Pancreas (tissue), 10 donors: ENCODE results near the gene SNX24. TPM values are rescaled to one million over a fixed set of nuclear protein-coding genes. Genes with fewer than 3 reads are reported as not detected.

Experiments used
- ATAC-seq, 4 donors: fragments of 200-7000 bp; cut with Tn5 transposase; one replicate each; pipeline versions ENCODE4 v1.8.0 to v1.9.1; 2020; ENCODE audit warnings: mild to moderate bottlenecking in 4 of 4, moderate library complexity in 4 of 4
- DNase-seq, 6 donors: peaks; one replicate each; pipeline ENCODE4 v3.0.0-alpha.2; 2020
- FAIRE-seq: peaks from 2 replicates; lab custom pipeline; 2012; peaks lifted over from hg19 to GRCh38; lab: Jason Lieb, UNC
- H3K27ac ChIP-seq, 4 donors: fragments of 200-600 bp; sonication (generic); 1 replicate in 3 of 4; 2 replicates in 1 of 4; pipeline versions ENCODE4 v1.5.0 to v1.8.0; 2020
- H3K27me3 ChIP-seq, 4 donors: fragments of 200-600 bp; one replicate each; pipeline ENCODE4 v1.8.0; 2021
- H3K36me3 ChIP-seq, 3 donors: fragments of 200-600 bp; sonication (generic) in 1 of 3; one replicate each; pipeline versions ENCODE4 v1.5.0 to v1.8.0; 2020 to 2021
- H3K4me1 ChIP-seq, 3 donors: fragments of 200-600 bp; one replicate each; pipeline ENCODE4 v1.8.0; 2021
- H3K4me3 ChIP-seq, 4 donors: fragments of 200-600 bp; sonication (generic) in 2 of 4; one replicate each; pipeline versions ENCODE4 v1.5.0 to v1.8.0; 2020 to 2021
- H3K9me3 ChIP-seq, 4 donors: fragments of 200-600 bp; one replicate each; pipeline ENCODE4 v1.8.0; 2021
- WGBS, 2 donors: extraction: QIAGEN DNeasy Blood & Tissue Kit; methylation state at CpG; one replicate each; pipeline ENCODE4 v1.1.7; 2013; 5-methylcytosine and 5-hydroxymethylcytosine counted together
- intact Hi-C, 3 donors: fragments of 100-400 bp; cut with DNase I; formaldehyde crosslinking; loops; one replicate each; pipeline versions ENCODE4 v1.11.1 to v1.14.2; 2022
- polyA plus RNA-seq, 2 donors: library from polyadenylated mRNA; stranded (reverse); fragments of 200-250 nt; gene quantifications; one replicate each; pipeline ENCODE4 v1.2.3, GENCODE V29; 2013
- total RNA-seq, 6 donors: library from RNA; stranded (reverse); fragmentation: NEBNext Ultra II Directional in 4 of 6; extraction: Animal tissue kit (Norgen Biotek cat#: 25700) in 4 of 6; gene quantifications; one replicate each; pipeline versions ENCODE4 v1.2.1 to v1.2.4, GENCODE V29; 2021 to 2023
- TF ChIP-seq, protein P1 (sequence below), 4 donors: fragments of 200-600 bp; sonication (generic) in 3 of 4; IDR thresholded peaks; one replicate each; pipeline versions ENCODE4 v1.5.0 to v1.8.0; 2021; ENCODE audit warnings: antibody characterized with exemption in 4 of 4
- donor health status: healthy with polysubstance abuse.
- donor health status: DM: no; HTN: no; CAD: no; lungs with moderate emphysema.
- donor health status: DM: no; HTN: no; CAD: no.
- donor health status: control.
- donor health status: control.
- donor health status: Bipolar disorder and iron deficiency.
- donor health status: DM: yes; HTN: yes; CAD: no.
- donor health status: DM: no; HTN: no; CAD: no.
- donor health status: DM: no; HTN: no; CAD: no.
- donor health status: DM: yes; HTN: yes; CAD: no.

SNX24 gene
- total and polyA plus RNA-seq, 8 donors = 5.2 to 10.0 (median 6.9) TPM

DNA sequence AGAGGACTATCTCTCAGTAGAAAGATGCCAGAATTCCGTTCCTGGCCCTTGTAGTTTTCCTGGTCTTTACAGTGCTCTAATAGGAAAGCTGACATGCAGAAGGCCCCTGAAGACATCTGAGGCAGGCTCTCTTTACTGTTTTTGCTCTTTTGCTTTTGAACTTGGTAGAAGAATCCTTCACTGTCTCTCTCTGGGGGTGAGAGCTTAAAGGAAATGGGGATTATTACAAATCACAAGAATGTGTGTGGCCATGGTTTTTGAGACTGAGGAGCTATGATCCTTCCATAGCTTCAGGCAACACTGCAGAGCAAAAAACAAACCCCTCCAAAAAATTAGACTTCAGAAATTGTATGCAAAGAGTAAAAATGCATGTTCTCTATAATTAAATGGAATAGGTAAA, 102.0 kb downstream of the SNX24 start:
- Histone ChIP-seq H3K27me3 (no peaks in the 10 kb centered on the region), H3K9me3 (no peaks in the 10 kb centered on the region), H3K4me3 (no peak overlapping the region), H3K4me1 (peaks cover 0 to 9% (median 0%) of the 10 kb centered on the region in 3 donors), H3K27ac (no peak overlapping the region), H3K36me3 (no peaks in the 10 kb centered on the region)
- FAIRE-seq = no peak
- no peak for ATAC-seq
- TF ChIP-seq, protein P1, sequence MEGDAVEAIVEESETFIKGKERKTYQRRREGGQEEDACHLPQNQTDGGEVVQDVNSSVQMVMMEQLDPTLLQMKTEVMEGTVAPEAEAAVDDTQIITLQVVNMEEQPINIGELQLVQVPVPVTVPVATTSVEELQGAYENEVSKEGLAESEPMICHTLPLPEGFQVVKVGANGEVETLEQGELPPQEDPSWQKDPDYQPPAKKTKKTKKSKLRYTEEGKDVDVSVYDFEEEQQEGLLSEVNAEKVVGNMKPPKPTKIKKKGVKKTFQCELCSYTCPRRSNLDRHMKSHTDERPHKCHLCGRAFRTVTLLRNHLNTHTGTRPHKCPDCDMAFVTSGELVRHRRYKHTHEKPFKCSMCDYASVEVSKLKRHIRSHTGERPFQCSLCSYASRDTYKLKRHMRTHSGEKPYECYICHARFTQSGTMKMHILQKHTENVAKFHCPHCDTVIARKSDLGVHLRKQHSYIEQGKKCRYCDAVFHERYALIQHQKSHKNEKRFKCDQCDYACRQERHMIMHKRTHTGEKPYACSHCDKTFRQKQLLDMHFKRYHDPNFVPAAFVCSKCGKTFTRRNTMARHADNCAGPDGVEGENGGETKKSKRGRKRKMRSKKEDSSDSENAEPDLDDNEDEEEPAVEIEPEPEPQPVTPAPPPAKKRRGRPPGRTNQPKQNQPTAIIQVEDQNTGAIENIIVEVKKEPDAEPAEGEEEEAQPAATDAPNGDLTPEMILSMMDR (IDR thresholded peaks at IDR 0.05) = no peak
- DNase-seq = no peak
- intact Hi-C loops = no loop called here
- WGBS, 2 donors = 94 to 95% methylated on average over 1 of the region's 1 CpG

DNA sequence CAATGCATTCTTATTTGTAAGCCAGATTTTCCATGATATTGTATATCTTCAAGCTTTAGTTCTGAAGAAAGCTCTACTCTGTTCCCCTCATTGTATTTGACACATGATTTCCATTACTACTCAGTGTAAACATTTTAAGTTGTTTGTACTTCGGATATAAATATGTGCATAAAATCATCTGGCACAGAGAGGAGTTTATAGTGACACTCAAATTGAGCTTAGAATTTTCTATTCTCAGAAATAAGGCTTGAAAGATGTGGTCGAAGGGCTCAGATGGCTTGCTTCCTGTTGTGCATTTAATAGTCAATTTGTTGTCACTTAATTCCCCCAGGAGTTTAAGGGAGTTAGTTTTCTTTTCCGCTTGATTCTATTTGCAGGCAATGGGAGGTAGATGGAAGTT, 102.4 kb downstream of the SNX24 start:
- H3K4me1 ChIP-seq = peaks cover 0 to 9% (median 0%) of the 10 kb centered on the region in 3 donors
- TF ChIP-seq, protein P1 (IDR thresholded peaks at IDR 0.05) = no peak
- FAIRE-seq (no peak), ATAC-seq (no peak), DNase-seq (no peak)
- intact Hi-C loops = no loop called here
- H3K4me3 ChIP-seq = no peak overlapping the region
- no peak overlapping the region for H3K27ac ChIP-seq
- no peaks in the 10 kb centered on the region for H3K27me3 ChIP-seq
- 51 to 88% methylated on average over 3 of the region's 3 CpGs for WGBS, 2 donors
- no peaks in the 10 kb centered on the region for H3K9me3 ChIP-seq
- no peaks in the 10 kb centered on the region for H3K36me3 ChIP-seq

GRCh38 chr5:122948319-122948718, 102.9 kb downstream of the SNX24 start:
- no peak for FAIRE-seq
- no peak overlapping the region for H3K4me3 ChIP-seq
- 96 to 97% methylated on average over 2 of the region's 2 CpGs for WGBS, 2 donors

GRCh38 chr5:122951658-122952057, 106.2 kb downstream of the SNX24 start:
- DNase-seq = no peak
- FAIRE-seq = no peak
- intact Hi-C loops = no loop called here
- no peak for ATAC-seq
- no peak overlapping the region for H3K27ac ChIP-seq
- H3K4me1 ChIP-seq = peaks cover 0 to 9% (median 0%) of the 10 kb centered on the region in 3 donors
- H3K4me3 ChIP-seq = no peak overlapping the region
- TF ChIP-seq, protein P1 (IDR thresholded peaks at IDR 0.05) = no peak
- no peaks in the 10 kb centered on the region for H3K27me3 ChIP-seq
- no peaks in the 10 kb centered on the region for H3K9me3 ChIP-seq
- H3K36me3 ChIP-seq = no peaks in the 10 kb centered on the region
- 95 to 96% methylated on average over 8 of the region's 8 CpGs for WGBS, 2 donors

More at GRCh38 chr5:122948319-122948718, 102.9 kb downstream of the SNX24 start:
- DNase-seq = no peak
- no peaks in the 10 kb centered on the region for H3K36me3 ChIP-seq
- TF ChIP-seq, protein P1 (IDR thresholded peaks at IDR 0.05) = no peak
- H3K4me1 ChIP-seq = peaks cover 0 to 9% (median 0%) of the 10 kb centered on the region in 3 donors
- intact Hi-C loops = no loop called here
- no peak for ATAC-seq
- no peaks in the 10 kb centered on the region for H3K27me3 ChIP-seq
- H3K9me3 ChIP-seq = no peaks in the 10 kb centered on the region
- no peak overlapping the region for H3K27ac ChIP-seq

GRCh38 chr5:122954719-122955118, 109.3 kb downstream of the SNX24 start:
- H3K27me3 ChIP-seq = no peaks in the 10 kb centered on the region
- H3K4me1 ChIP-seq = no peaks in the 10 kb centered on the region
- intact Hi-C loops = no loop called here
- peaks cover 0 to 3% (median 0%) of the 10 kb centered on the region in 4 donors for H3K9me3 ChIP-seq
- no peak overlapping the region for H3K27ac ChIP-seq
- DNase-seq (no peak), ATAC-seq (no peak), FAIRE-seq (no peak)
- TF ChIP-seq, protein P1 (IDR thresholded peaks at IDR 0.05) = no peak
- no peak overlapping the region for H3K4me3 ChIP-seq
- H3K36me3 ChIP-seq = no peaks in the 10 kb centered on the region
